Heart right ventricle (tissue), 16 donors: Measurements from ENCODE around the gene FRMPD1. TPM values are rescaled to one million over a fixed set of nuclear protein-coding genes. Genes with fewer than 3 reads are reported as not detected.
A peak's percentile ranks its signal among the peaks of the same experiment; 100 is the strongest.

Experiments
- ATAC-seq, 8 donors: fragments of 200-7000 bp; cut with Tn5 transposase; one replicate each; pipeline ENCODE4 v1.9.1; 2020; ENCODE audit warnings: mild to moderate bottlenecking in 8 of 8, moderate library complexity in 8 of 8, moderate number of reproducible peaks in 1 of 8
- DNase-seq, 2 donors: peaks; one replicate each; pipeline ENCODE4 v3.0.0-alpha.2; 2020
- H3K27ac ChIP-seq, 10 donors: fragments of 200-600 bp; sonication (generic) in 2 of 10; one replicate each; pipeline versions ENCODE4 v1.5.0 to v1.8.0; 2020 to 2022; ENCODE audit warnings: mild to moderate bottlenecking in 3 of 10
- H3K27me3 ChIP-seq, 7 donors: fragments of 200-600 bp; one replicate each; pipeline ENCODE4 v1.8.0; 2021 to 2022; ENCODE audit warnings: mild to moderate bottlenecking in 2 of 7
- H3K36me3 ChIP-seq, 9 donors: fragments of 200-600 bp; sonication (generic) in 1 of 9; one replicate each; pipeline versions ENCODE4 v1.5.0 to v1.8.0; 2020 to 2022; ENCODE audit warnings: mild to moderate bottlenecking in 2 of 9
- H3K4me1 ChIP-seq, 9 donors: fragments of 200-600 bp; sonication (generic) in 1 of 9; one replicate each; pipeline versions ENCODE4 v1.5.0 to v1.8.0; 2020 to 2022; ENCODE audit warnings: mild to moderate bottlenecking in 4 of 9
- H3K4me3 ChIP-seq, 10 donors: fragments of 200-600 bp; sonication (generic) in 2 of 10; one replicate each; pipeline versions ENCODE4 v1.5.0 to v1.8.0; 2020 to 2022; ENCODE audit warnings: mild to moderate bottlenecking in 7 of 10, moderate library complexity in 2 of 10
- H3K9me3 ChIP-seq, 11 donors: fragments of 200-600 bp in 10 of 11; sonication (generic) in 2 of 11; one replicate each; pipeline versions ENCODE4 v1.5.0 to v1.8.0; 2013 to 2022; ENCODE audit warnings: mild to moderate bottlenecking in 2 of 11, control low read depth in 1 of 11, moderate library complexity in 1 of 11
- CTCF ChIP-seq, 9 donors: fragments of 200-600 bp; sonication (generic) in 2 of 9; IDR thresholded peaks; one replicate each; pipeline versions ENCODE4 v1.5.0 to v1.8.0; 2021 to 2022; ENCODE audit warnings: antibody characterized with exemption in 9 of 9, mild to moderate bottlenecking in 5 of 9, moderate library complexity in 1 of 9
- WGBS, 2 donors: extraction: QIAGEN DNeasy Blood & Tissue Kit; methylation state at CpG; one replicate each; pipeline ENCODE4 v1.1.7; 2013; ENCODE audit warnings: inconsistent platforms in 1 of 2; 5-methylcytosine and 5-hydroxymethylcytosine counted together
- intact Hi-C, 10 donors: fragments of 100-400 bp; cut with DNase I; formaldehyde crosslinking; loops; one replicate each; pipeline versions ENCODE4 v1.11.1 to v1.14.2; 2022
- polyA plus RNA-seq, 2 donors: library from polyadenylated mRNA; stranded (reverse); fragments of 200-250 nt; gene quantifications; one replicate each; pipeline ENCODE4 v1.2.3, GENCODE V29; 2013
- total RNA-seq, 10 donors: library from RNA; stranded (reverse); fragmentation: NEBNext Ultra II Directional in 3 of 10; extraction: Animal tissue kit (Norgen Biotek cat#: 25700) in 3 of 10; gene quantifications; one replicate each; pipeline versions ENCODE4 v1.2.1 to v1.2.4, GENCODE V29; 2021 to 2023
- donor health status: Arrhythmogenic right ventricular cardiomyopathy.
- donor health status: ischemic (EF 13 %, LVEDD 7.1; RV severe dilation, severe dysfunction).
- donor health status: healthy with polysubstance abuse.
- donor health status: DM: no; HTN: yes; CAD: no.
- donor health status: DM: no; HTN: no; CAD: no.
- donor health status: ischemic (EF 25% LVEDD 6.9; RV normal size, moderate dysfunction).
- donor health status: ischemic (EF 25% LVEDD 5.7; RV mildly dilated, moderate dysfunction).
- donor health status: healthy.
- donor health status: DM: yes; HTN: yes; CAD: no.
- donor health status: Ischemic cardiomyopathy.
- donor health status: ischemic (EF 35%, LVEDD 5.7; RV mildly dilated, moderate dysfunction).
- donor health status: nonischemic (EF 11% LVEDD 7.7; RV severe dilation, severe dysfunction).
- donor health status: DM: yes; HTN: yes; CAD: no.
- donor health status: PGD.
- donor health status: ischemic (EF 29% LVEDD 5.4; RV normal size, mild dysfunction).
- donor health status: nonischemic (EF 23%, LVEDD 6.1; RV moderate dilation, normal function).

FRMPD1 gene
- total and polyA plus RNA-seq, 12 donors: 0.03 to 1.7 (median 0.63) TPM

GRCh38 chr9:37676411-37676830, 25.7 kb downstream of the FRMPD1 start:
- Histone ChIP-seq H3K27ac (peak overlapping the region in 3 of 10 donors; percentile 1 to 39 (median 39)), H3K4me3 (peak overlapping the region in 4 of 10 donors; percentile 14 to 17 (median 16)), H3K27me3 (peaks cover 0 to 5% (median 0%) of the 10 kb centered on the region in 7 donors), H3K4me1 (peaks cover 0 to 7% (median 3%) of the 10 kb centered on the region in 9 donors), H3K36me3 (no peaks in the 10 kb centered on the region), H3K9me3 (no peaks in the 10 kb centered on the region)
- DNase-seq: peak in 1 of 2 donors; percentile 29
- intact Hi-C loops: loop anchor here in 1 of 10 donors (5.0 kb wide), 1 partner anchor 51 kb away; no protein-coding TSS in a partner anchor
- 37 to 38% methylated on average over 11 of the region's 11 CpGs for WGBS, 2 donors
- peak; percentile 64 to 90 (median 75) for ATAC-seq
- TF ChIP-seq CTCF (IDR thresholded peaks at IDR 0.05): no peak

DNA sequence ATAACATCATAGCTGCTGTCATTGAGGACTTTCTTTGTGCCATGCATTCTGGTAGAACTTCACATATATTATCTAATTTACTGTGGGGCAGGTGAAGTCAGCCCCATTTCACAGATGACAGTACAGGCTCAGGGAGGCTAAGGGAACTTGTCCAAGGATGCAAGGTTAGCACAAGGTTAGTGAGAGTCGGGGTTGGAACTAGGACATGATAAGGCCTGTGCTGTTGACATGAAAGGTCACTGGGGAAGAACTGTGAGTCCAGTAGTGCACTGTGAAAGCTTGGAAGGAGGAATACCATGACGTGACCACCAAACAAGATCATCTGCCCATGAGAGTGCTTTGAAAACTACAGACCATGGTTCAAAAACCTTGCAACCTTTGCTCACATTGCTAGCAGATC, 26.7 kb downstream of the FRMPD1 start:
- Histone ChIP-seq H3K9me3 (no peaks in the 10 kb centered on the region), H3K27ac (no peak overlapping the region), H3K36me3 (no peaks in the 10 kb centered on the region), H3K4me1 (peaks cover 0 to 7% (median 3%) of the 10 kb centered on the region in 9 donors), H3K4me3 (no peak overlapping the region), H3K27me3 (peaks cover 0 to 9% (median 0%) of the 10 kb centered on the region in 7 donors)
- no peak for DNase-seq
- intact Hi-C loops: loop anchor here in 1 of 10 donors (5.0 kb wide), 1 partner anchor 50 kb away; no protein-coding TSS in a partner anchor
- WGBS, 2 donors: 33 to 45% methylated on average over 2 of the region's 2 CpGs
- peak in 7 of 8 donors; percentile 45 to 80 (median 72) for ATAC-seq
- no peak for TF ChIP-seq CTCF (IDR thresholded peaks at IDR 0.05)

DNA sequence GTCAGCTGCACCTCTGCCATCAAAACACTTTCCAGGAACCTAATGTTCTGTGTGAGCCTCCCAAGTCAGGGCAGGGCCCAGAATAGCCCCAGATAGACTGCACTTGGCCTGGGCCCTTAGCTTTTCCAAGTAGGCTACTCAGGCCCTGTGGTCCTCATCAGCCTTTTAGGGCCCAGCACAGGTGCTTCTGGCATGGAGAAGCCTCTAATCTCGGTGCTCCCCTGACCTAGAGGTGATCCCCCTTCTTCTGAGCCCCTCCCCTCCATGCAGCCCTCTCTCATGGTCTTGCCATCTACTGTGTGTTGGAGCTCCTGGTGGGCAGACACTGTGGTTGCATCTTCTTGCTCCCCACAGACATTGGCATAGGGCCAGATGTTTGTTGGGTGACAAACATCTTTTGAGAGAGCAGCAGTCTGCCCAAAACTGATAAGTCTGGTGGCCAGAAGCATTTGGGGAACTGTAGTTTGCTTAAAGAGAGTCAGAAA, 28.1 kb downstream of the FRMPD1 start:
- ATAC-seq (peak in 5 of 8 donors; percentile 44 to 83 (median 76)), DNase-seq (no peak)
- intact Hi-C loops: loop anchor here in 1 of 10 donors (5.0 kb wide), 1 partner anchor 48 kb away; no protein-coding TSS in a partner anchor
- 54 to 65% methylated on average over 1 of the region's 1 CpG for WGBS, 2 donors
- peaks cover 0 to 9% (median 0%) of the 10 kb centered on the region in 7 donors for H3K27me3 ChIP-seq
- peaks cover 0 to 7% (median 3%) of the 10 kb centered on the region in 9 donors for H3K4me1 ChIP-seq
- no peak for TF ChIP-seq CTCF (IDR thresholded peaks at IDR 0.05)
- no peak overlapping the region for H3K27ac ChIP-seq
- no peaks in the 10 kb centered on the region for H3K36me3 ChIP-seq
- no peaks in the 10 kb centered on the region for H3K9me3 ChIP-seq
- no peak overlapping the region for H3K4me3 ChIP-seq

- no peak for DNase-seq
- Histone ChIP-seq H3K9me3 (no peaks in the 10 kb centered on the region), H3K27me3 (peaks cover 0 to 9% (median 0%) of the 10 kb centered on the region in 7 donors), H3K36me3 (no peaks in the 10 kb centered on the region), H3K27ac (no peak overlapping the region), H3K4me1 (peaks cover 0 to 7% (median 3%) of the 10 kb centered on the region in 9 donors), H3K4me3 (no peak overlapping the region)
- no peak for TF ChIP-seq CTCF (IDR thresholded peaks at IDR 0.05)
- WGBS, 2 donors: 66 to 73% methylated on average over 8 of the region's 8 CpGs
- no peak for ATAC-seq
- intact Hi-C loops: loop anchor here in 1 of 10 donors (5.0 kb wide), 1 partner anchor 47 kb away; no protein-coding TSS in a partner anchor
Observed at GRCh38 chr9:37679649-37680402, 29.1 kb downstream of the FRMPD1 start.
